Natural killer cell (primary cell): ENCODE results near the gene EEF1A1. TPM values are rescaled to one million over a fixed set of nuclear protein-coding genes. Genes with fewer than 3 reads are reported as not detected.
"Not testable (repeated sequence)": the region's sequence is repeated elsewhere in the genome, so short reads cannot be mapped to it uniquely, and the experiment has no call there.

ENCODE experiments used
- ATAC-seq, 3 donors: fragments of 150-1000 bp in 2 of 3; fragments of 200-7000 bp in 1 of 3; cut with Tn5 transposase; 1 replicate in 1 of 3; 2 replicates in 2 of 3; pipeline ENCODE4 v1.10.0; 2021; ENCODE audit warnings: mild to moderate bottlenecking in 2 of 3, moderate library complexity in 2 of 3
- DNase-seq, 2 donors: peaks; one replicate each; pipeline versions ENCODE4 v3.0.0 to v3.0.0-alpha.2; 2013 to 2021; ENCODE audit warnings: mixed read lengths in 1 of 2
- H3K27ac ChIP-seq: one replicate; pipeline ENCODE4 v1.5.1; 2013; ENCODE audit warnings: mild to moderate bottlenecking, low read length
- H3K27me3 ChIP-seq: one replicate; pipeline ENCODE4 v1.6.1; 2013; ENCODE audit warnings: low read length; ENCODE audit not compliant: control insufficient read depth, insufficient read depth
- H3K36me3 ChIP-seq: one replicate; pipeline ENCODE4 v1.6.1; 2013; ENCODE audit warnings: low read length; ENCODE audit not compliant: control insufficient read depth, insufficient read depth
- H3K4me1 ChIP-seq: one replicate; pipeline ENCODE4 v1.6.1; 2013; ENCODE audit warnings: low read length; ENCODE audit not compliant: control insufficient read depth, insufficient read depth
- H3K4me3 ChIP-seq: one replicate; pipeline ENCODE4 v1.5.1; 2013; ENCODE audit warnings: low read length
- H3K9me3 ChIP-seq: one replicate; pipeline ENCODE4 v1.6.1; 2013; ENCODE audit warnings: low read length; ENCODE audit not compliant: control insufficient read depth, insufficient read depth
- H3K27ac Mint-ChIP-seq, 2 donors: one replicate each; pipeline ENCODE4 v1.8.0; 2022; ENCODE audit warnings: mild to moderate bottlenecking in 2 of 2, mixed read lengths in 2 of 2, moderate library complexity in 1 of 2
- H3K27me3 Mint-ChIP-seq, 2 donors: one replicate each; pipeline ENCODE4 v1.8.0; 2022; ENCODE audit warnings: low read depth in 2 of 2, mixed read lengths in 2 of 2
- H3K36me3 Mint-ChIP-seq: one replicate; pipeline ENCODE4 v1.8.0; 2022; ENCODE audit warnings: mixed read lengths
- H3K4me1 Mint-ChIP-seq, 2 donors: one replicate each; pipeline ENCODE4 v1.8.0; 2022; ENCODE audit warnings: mixed read lengths in 2 of 2
- H3K4me3 Mint-ChIP-seq: one replicate; pipeline ENCODE4 v1.8.0; 2022; ENCODE audit warnings: mild to moderate bottlenecking, moderate library complexity, mixed read lengths
- H3K9me3 Mint-ChIP-seq, 2 donors: one replicate each; pipeline ENCODE4 v1.8.0; 2022; ENCODE audit warnings: mixed read lengths in 2 of 2
- WGBS: methylation state at CpG from one replicate; pipeline ENCODE4 v1.1.7; 2013; ENCODE audit warnings: missing lambda C conversion rate; ENCODE audit not compliant: insufficient coverage; 5-methylcytosine and 5-hydroxymethylcytosine counted together
- intact Hi-C: fragments of 100-400 bp; cut with micrococcal nuclease; formaldehyde crosslinking; loops from one replicate; pipeline ENCODE4 v1.14.2; 2022
- total RNA-seq, 4 donors: library from RNA; stranded (reverse); fragments of 120-200 nt in 1 of 4; gene quantifications; one replicate each; pipeline versions ENCODE4 v1.2.3 to v1.2.4, GENCODE V29; 2013 to 2022
- TF ChIP-seq, protein P1 (sequence below): fragments of 200-600 bp; IDR thresholded peaks from one replicate; pipeline ENCODE4 v1.8.0; 2022; ENCODE audit warnings: antibody characterized with exemption

EEF1A1 gene
- 1,000 to 10,000 TPM; 6,475 to 7,348 (median 7,348) TPM for total RNA-seq
- 18,301 TPM for total RNA-seq (2013)

DNA sequence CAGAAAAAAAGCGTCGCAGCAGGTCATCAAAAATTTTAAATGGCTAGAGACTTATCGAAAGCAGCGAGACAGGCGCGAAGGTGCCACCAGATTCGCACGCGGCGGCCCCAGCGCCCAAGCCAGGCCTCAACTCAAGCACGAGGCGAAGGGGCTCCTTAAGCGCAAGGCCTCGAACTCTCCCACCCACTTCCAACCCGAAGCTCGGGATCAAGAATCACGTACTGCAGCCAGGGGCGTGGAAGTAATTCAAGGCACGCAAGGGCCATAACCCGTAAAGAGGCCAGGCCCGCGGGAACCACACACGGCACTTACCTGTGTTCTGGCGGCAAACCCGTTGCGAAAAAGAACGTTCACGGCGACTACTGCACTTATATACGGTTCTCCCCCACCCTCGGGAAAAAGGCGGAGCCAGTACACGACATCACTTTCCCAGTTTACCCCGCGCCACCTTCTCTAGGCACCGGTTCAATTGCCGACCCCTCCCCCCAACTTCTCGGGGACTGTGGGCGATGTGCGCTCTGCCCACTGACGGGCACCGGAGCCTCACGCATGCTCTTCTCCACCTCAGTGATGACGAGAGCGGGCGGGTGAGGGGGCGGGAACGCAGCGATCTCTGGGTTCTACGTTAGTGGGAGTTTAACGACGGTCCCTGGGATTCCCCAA, at the start of gene EEF1A1:
Gene EEF1A1, minus strand, starts transcription at position 345 of the 663 bp plus-strand sequence. CDS start 1,006 bp downstream, outside the sequence.
- TF ChIP-seq, protein P1, sequence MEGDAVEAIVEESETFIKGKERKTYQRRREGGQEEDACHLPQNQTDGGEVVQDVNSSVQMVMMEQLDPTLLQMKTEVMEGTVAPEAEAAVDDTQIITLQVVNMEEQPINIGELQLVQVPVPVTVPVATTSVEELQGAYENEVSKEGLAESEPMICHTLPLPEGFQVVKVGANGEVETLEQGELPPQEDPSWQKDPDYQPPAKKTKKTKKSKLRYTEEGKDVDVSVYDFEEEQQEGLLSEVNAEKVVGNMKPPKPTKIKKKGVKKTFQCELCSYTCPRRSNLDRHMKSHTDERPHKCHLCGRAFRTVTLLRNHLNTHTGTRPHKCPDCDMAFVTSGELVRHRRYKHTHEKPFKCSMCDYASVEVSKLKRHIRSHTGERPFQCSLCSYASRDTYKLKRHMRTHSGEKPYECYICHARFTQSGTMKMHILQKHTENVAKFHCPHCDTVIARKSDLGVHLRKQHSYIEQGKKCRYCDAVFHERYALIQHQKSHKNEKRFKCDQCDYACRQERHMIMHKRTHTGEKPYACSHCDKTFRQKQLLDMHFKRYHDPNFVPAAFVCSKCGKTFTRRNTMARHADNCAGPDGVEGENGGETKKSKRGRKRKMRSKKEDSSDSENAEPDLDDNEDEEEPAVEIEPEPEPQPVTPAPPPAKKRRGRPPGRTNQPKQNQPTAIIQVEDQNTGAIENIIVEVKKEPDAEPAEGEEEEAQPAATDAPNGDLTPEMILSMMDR = no peak
- WGBS = under 1% methylated on average over 53 of the region's 53 CpGs
- Mint-ChIP-seq H3K27me3 (no peaks in the 10 kb centered on the region), H3K9me3 (no peaks in the 10 kb centered on the region), H3K4me1 (peaks cover 63 to 65% of the 10 kb centered on the region in 2 donors), H3K27ac (peak within 1 kb of the TSS; percentile 98 to 100), H3K36me3 (peaks cover 22% of the 10 kb centered on the region), H3K4me3 (peak within 1 kb of the TSS; percentile 92)
- ATAC-seq = peak; percentile 74 to 92 (median 80)
- peak; percentile 96 to 100 for DNase-seq
- H3K27ac ChIP-seq = peak within 1 kb of the TSS; percentile 98
- H3K27me3 ChIP-seq = no peaks in the 10 kb centered on the region
- H3K9me3 ChIP-seq = no peaks in the 10 kb centered on the region
- peaks cover 48% of the 10 kb centered on the region for H3K4me1 ChIP-seq
- peaks cover 36% of the 10 kb centered on the region for H3K36me3 ChIP-seq
- peak within 1 kb of the TSS; percentile 100 for H3K4me3 ChIP-seq
- intact Hi-C loops = loop anchor here (1.0 to 5.0 kb wide), 4 partner anchors 59 to 99 kb away; partner anchors contain the start of gene MTO1

DNA sequence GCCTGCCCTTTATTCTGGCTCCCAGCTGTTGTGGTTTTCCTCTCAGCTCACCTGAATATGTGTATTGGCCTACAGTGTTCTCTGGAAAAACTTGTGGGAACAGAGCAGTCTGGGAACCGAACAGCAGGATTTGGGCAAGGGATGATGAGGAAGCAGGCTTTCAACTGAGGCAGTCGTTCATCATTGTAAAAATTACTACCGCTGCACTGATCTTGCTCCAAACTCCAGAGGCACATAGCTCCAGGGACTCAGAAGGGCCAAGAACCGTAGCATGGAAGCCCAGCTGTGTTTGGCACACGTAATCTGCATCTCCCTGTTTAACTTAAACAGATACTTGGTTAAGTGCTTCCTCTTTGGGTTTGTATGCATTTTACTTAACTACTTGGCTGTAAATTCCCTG, 48.3 kb upstream of the EEF1A1 start:
- no peak for ATAC-seq
- Histone ChIP-seq H3K9me3 (no peaks in the 10 kb centered on the region), H3K4me3 (no peak overlapping the region), H3K27me3 (no peaks in the 10 kb centered on the region), H3K4me1 (peaks cover 13% of the 10 kb centered on the region), H3K27ac (no peak overlapping the region), H3K36me3 (no peaks in the 10 kb centered on the region)
- Mint-ChIP-seq H3K4me1 (peaks cover 10 to 12% of the 10 kb centered on the region in 2 donors), H3K27ac (no peak overlapping the region), H3K9me3 (no peaks in the 10 kb centered on the region), H3K36me3 (no peaks in the 10 kb centered on the region), H3K4me3 (no peak overlapping the region), H3K27me3 (no peaks in the 10 kb centered on the region)
- intact Hi-C loops = no loop called here
- TF ChIP-seq, protein P1 = no peak
- WGBS = 89% methylated on average over 5 of the region's 5 CpGs
- DNase-seq = no peak

DNA sequence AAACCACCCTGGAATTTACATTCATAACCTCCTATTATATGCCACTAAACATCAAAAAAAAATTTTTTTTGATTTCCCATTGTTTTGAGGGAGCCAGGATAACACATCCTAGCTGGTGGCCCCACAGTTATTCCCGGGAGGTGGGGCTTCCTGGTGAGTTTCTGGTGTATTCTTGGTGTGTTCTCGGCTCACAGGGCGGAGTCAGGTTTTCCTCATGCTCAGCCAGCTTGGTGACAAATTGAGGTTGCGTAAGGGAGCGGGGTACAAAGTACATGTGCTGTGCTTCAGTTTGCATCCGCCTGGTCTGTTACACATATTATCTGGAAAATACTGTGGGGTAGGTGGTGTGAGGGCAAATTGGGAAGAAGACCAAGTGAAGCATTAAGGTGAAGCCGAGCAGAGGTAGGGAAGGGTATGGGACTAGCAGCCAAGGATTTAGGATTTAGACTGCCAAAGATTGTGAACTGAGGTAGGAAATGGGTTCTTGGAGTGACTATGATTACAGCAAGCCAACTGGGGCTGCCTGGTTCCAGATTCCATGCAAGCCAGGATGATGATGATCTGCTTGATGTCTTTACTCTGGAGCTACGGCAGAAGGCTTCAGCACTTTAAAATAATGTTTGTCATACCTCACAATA, 46.2 kb upstream of the EEF1A1 start:
- no peaks in the 10 kb centered on the region for H3K9me3 ChIP-seq
- H3K4me1 ChIP-seq = peaks cover 13% of the 10 kb centered on the region
- no peaks in the 10 kb centered on the region for H3K27me3 ChIP-seq
- TF ChIP-seq, protein P1 = no peak
- 81% methylated on average over 8 of the region's 8 CpGs for WGBS
- peaks cover 10 to 14% of the 10 kb centered on the region in 2 donors for H3K4me1 Mint-ChIP-seq
- no peak overlapping the region for H3K27ac ChIP-seq
- H3K4me3 Mint-ChIP-seq = no peak overlapping the region
- no peaks in the 10 kb centered on the region for H3K27me3 Mint-ChIP-seq
- H3K36me3 ChIP-seq = no peaks in the 10 kb centered on the region
- H3K36me3 Mint-ChIP-seq = no peaks in the 10 kb centered on the region
- no peaks in the 10 kb centered on the region for H3K9me3 Mint-ChIP-seq
- H3K4me3 ChIP-seq = no peak overlapping the region
- no peak for DNase-seq
- H3K27ac Mint-ChIP-seq = no peak overlapping the region
- intact Hi-C loops = no loop called here
- no peak for ATAC-seq

DNA sequence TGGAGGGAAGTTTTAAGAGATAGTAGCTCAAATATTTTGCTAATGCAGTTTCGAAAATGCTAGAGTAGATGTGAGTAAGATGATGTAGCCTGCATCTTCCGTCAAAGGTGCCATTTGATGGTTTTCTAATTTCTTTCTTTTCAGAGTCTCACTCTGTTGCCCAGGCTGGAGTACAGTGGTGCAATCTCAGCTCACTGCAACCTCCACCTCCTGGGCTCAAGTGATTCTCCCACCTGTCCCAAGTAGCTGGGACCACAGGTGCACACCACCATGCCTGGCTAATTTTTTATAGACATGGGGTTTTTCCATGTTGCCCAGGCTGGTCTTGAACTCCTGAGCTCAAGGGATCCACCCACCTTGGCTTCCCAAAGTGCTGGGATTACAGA, 45.6 kb upstream of the EEF1A1 start:
- H3K27me3 ChIP-seq, H3K27ac ChIP-seq, ATAC-seq, H3K9me3 Mint-ChIP-seq, DNase-seq, H3K27ac Mint-ChIP-seq, H3K4me3 Mint-ChIP-seq, H3K4me1 Mint-ChIP-seq, H3K4me1 ChIP-seq, H3K36me3 ChIP-seq, H3K4me3 ChIP-seq, H3K9me3 ChIP-seq, intact Hi-C loops, H3K36me3 Mint-ChIP-seq, H3K27me3 Mint-ChIP-seq: not testable (repeated sequence)
- 92% methylated on average over 2 of the region's 2 CpGs for WGBS
